HG03045 (cell line): Measurements from ENCODE around the gene ACAP3.
"Not testable (repeated sequence)": the region's sequence is repeated elsewhere in the genome, so short reads cannot be mapped to it uniquely, and the experiment has no call there.

Experiments
- ATAC-seq: cut with Tn5 transposase; IDR thresholded peaks from one replicate; pipeline ENCODE4 v1.9.1; 2021; ENCODE audit warnings: mild to moderate bottlenecking, moderate library complexity; ENCODE audit not compliant: unreplicated experiment

ACAP3 gene

DNA sequence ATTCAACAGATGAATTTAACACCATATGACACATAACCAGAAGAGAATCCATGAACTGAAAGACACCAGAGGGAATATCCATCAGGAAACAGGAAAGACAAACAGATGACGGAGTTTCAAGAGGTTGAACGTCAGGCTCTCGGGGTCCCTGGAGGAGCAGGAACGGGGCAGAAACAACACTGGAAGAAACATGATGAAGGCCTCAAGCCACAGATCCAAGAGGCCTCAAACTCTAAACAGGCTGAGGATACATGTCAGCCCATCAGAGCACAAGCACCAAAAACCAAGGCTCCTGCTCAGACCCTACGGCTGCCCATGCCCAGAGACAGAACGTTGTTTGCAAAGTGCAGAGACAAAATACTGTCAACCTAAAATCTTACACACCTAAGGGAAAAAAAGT lies 9.7 kb upstream of the ACAP3 start:
- no peak for ATAC-seq

DNA sequence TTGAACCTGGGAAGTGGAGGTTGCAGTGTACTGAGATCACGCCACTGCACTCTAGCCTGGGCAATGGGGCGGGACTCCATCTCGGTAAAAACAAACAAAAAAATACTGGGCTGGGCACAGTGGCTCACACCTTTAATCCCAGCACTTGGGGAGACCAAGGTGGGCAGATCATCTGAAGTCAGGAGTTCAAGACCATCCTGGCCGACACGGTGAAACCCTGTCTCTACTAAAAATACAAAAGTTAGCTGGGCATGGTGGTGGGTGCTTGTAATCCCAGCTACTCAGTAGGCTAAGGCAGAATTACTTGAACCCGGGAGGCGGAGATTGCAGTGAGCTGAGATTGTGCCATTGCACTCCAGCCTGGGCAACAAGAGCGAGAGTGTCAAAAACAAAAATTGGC lies 8.5 kb upstream of the ACAP3 start:
- ATAC-seq, result not testable (repeated sequence)

DNA sequence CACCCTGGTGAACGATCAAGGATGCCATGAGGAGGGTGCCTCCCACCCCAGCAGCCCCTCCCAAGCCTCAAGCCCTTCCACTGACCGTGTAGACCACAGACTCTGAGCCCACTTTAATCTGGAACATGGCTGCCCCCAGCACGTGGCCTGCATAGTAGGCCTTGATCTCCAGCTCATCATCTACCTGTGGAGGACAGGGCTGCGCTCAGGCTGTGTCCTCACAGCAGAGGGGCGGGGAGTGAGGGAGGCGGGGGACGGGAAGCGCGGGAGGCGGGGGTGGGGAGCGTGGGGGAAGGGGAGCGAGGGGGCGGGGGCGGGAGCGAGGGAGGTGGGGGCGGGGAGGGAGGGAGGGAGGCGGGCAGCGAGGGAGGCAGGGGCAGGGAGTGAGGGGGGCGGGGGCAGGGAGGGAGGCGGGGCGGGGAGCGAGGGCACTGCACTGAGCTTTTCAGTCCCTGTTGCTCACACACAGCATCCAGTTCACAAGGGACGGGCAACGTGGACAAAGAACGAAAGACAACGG lies 7.8 kb upstream of the ACAP3 start:
- ATAC-seq, result no peak

DNA sequence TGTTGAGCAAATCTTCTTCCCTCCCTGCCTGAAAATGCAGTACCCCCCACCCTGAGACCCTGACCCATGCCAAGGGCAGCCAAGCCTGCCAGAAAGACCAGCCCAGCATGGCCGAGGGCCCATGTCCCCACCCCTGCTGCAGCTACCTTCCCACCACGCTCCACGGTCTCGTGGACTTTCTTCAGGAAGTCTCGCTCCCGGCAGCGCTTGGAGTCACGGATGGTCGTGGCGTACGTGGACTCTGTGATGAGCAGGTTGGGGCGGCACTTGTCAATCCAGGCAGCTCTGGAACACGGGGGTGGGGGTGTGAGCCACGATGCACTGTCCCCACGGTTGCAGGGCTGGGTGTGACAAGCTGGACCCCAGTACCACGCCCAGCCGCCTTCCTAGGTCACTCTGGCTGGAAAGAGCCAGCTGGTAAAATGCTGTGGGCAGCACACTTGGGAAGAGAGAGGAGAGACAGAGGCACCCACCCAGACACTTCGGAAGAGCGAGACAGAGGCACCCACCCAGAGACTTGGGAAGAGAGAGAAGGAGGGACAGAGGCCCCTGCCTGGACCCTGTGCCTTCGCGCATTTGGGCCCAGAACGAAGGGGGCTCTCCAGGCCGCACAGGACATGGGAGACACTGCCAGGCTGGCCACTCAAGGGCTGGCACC lies 7.1 kb upstream of the ACAP3 start:
- no peak for ATAC-seq

DNA sequence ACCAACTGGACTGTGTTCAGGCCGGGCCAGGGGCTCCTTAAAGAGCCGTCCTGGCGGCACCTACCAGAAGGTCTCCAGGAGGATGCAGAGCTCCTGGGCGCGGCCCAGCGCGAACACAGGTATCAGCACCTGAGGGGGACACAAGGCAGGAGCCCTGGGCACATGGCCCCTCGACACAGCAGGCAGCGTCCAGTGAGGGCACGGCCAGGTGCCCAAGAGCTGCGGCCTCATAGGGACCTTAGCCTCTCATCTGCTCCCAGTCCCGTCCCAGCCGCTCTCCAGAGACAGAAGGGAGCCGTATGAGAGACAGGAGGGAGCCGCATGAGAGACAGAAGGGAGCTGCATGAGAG lies 6.5 kb upstream of the ACAP3 start:
- no peak for ATAC-seq

DNA sequence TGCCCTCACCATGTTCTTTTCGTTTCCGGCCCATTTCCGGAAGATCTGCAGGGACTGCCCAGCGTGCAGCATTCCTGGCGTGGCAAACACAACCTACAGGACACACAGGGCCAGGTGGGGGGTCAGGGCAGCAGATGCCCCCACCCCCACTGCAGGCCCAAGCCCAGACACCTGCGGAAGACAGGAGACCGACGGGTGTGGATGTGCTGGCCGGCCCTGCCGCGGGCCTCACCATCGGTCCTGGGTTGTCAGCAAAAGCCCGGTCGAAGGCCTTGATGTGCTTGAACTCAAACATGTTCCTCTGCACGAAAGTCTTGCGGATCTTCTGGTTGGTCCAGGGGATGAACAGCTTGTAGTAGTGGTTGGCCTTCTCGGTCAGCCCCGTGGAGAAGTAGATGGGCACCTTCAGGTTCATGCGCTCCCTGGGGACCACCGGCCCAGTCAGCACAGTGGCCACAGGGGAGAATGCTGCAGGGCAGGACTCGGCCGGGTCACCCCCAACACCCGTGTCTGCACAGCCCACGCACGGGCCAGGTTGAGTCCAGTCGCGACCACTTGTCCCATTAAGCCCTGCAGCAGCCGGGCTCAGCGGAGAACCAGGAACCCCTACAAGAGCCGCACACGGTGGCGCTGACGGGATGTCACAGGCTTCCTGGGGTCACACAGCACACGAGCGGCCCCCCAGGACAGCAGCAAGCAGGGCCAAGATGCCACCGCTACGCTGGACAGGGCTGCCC lies 5.9 kb upstream of the ACAP3 start:
- no peak for ATAC-seq

DNA sequence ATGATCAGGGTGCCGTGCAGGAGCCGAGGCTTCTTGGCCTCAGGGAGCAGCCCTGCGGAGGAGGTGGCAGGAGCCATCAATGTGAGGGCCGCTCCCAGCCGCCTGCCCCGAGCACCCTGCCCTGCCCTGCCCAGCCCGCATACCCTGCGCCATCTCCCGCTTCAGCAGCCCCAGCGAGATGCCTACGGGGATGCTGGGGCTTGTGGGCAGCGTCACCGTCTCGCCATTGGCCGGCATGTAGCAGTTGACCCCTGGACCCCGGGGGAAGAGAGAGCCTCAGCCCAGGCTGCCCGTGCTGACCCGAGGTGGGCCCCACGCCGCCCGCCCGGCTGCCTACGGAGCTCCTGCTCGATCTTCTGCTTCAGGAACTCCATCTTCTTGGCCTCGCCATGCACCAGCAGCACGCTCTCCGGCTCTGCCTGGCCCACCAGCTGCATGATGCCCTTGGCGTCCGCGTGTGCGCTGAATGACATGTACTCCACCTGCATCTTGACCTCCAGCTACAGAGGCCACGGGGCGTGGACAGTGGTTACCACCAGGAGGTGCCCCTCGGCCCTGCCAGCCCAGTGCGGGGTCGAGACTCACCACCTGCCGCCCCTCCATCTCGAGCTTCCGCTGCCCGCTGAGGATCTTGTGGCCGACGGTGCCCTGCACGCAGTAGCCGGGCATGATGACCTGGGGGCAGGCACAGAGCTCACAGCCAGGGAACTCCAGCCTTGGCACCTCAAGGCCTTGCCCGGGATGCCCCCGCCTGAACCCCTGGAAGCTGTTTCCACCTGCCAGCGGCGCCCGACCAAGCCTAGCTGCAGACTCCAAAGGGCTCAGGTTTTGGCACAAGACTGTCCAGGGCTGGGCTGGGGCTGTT lies 5.0 kb upstream of the ACAP3 start:
- no peak for ATAC-seq

DNA sequence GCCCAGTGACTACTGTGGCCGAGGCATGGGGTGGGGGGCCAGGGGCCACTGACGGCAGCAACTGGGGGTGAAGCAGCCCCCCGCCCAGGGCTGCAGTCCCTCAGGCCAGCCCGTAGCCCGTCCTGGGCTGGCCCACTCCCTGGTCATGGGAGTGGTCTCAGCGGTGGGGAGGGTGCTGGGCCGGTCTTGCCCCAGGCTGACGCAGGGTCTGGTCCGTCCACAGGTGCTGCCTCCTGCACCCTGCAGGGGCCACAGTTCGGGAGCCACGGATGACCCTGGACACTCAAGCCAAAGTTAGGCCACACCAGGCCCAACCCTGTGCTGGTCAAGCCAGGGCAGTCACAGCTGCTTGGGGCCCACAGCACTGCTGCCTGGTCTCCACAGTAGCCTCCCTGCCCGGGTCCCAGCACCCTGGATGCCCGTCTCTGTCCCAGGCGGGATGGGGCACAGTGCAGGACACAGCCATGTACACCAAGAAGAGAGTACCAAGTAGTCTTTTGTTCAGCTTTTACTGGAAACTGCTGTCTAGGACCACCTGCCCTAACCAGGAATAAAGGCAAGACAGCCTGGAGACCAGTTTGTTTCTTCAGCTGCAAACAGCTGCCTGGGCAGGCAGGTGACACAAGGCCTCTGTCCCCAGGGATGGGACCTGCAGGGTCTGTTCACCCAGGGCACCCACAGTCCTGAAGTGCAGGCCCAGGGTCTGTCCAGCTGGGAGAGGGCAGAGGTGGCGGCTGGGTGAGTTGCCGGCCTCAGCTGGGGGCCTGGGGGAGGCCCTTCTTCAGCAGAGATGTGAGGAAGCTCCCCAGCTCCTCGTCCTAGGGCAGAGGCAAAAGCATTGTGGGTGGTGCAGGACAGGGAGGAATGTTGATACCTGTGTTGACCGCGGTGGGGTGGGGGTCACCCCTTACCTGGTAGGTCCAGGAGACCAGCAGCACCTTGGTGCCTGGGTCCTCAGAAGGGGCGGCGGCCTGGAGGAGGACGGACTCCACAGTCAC lies 3.7 kb upstream of the ACAP3 start:
- no peak for ATAC-seq

DNA sequence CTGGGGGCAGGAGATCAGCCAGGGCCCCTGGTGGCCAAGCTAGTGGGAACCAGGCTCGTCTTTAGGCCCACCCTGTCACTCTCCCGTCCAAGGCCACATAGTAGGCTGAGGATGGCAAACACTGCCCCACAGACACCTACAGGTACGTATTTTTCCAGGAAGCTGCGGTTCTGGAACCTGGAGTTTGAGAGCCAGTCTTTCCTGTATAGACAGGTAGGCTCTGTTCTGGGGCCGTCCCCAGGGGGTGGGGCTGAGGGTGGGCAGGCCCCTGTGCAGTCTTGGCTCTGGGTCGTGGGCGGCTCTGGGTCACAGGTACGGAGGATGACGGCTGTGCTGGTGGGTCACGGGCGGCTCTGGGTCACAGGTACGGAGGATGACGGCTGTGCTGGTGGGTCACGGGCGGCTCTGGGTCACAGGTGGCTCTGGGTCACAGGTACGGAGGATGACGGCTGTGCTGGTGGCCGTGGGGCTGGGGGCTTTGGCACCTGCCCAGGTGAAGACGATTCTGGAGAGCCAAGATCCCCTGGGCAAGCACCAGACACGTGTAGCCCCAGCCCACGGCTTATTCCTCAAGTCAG lies 2.8 kb upstream of the ACAP3 start:
- no peak for ATAC-seq

DNA sequence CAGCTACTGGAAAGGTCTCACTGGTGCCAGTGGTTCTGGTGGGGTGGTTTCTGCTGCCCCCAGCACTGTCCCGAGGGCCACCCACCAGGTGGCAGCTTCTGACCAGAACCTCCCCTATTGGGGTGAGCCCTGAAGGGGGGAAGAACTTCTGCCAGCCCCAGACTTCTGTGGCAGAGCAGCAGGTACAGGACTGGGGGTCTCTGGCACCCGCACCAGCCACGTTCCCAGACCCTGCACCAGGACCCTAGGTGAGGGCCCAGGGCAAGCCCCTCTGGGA lies 2.3 kb upstream of the ACAP3 start:
- ATAC-seq, result no peak

DNA sequence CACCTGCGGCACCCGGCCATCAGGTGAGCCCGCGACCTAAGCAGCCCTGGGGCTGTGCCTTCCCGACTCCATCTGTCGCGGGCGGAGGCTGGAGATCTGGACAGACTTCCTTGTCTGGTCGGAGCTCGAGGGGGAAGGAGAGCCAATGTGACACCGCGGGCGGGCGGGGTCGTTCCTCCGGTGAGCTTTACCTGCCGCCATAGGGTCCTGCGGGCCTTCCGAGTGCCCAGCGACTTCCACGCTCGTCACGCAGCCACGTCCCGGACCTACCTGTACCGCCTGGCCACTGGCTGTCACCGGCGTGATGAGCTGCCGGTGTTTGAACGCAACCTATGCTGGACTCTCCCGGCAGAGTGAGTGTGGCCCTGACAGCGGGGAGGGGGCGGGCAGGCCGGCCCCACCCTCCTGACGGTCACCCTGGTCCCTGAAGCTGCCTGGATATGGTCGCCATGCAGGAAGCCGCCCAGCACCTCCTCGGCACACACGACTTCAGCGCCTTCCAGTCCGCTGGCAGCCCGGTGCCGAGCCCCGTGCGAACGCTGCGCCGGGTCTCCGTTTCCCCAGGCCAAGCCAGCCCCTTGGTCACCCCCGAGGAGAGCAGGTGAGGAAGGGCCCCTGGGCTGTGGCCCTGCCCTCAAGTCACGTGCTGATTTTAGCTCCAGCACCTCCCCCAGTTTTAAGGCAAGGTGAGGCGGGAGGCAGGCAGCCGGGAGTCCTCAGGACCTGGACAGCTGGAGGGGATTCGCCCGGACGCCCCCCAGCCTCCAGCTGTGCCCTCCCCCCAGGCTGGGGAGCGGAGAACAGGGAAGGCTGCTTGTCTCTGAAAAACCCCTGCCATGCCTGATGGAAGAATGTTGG lies 1.8 kb upstream of the ACAP3 start:
- no peak for ATAC-seq

DNA sequence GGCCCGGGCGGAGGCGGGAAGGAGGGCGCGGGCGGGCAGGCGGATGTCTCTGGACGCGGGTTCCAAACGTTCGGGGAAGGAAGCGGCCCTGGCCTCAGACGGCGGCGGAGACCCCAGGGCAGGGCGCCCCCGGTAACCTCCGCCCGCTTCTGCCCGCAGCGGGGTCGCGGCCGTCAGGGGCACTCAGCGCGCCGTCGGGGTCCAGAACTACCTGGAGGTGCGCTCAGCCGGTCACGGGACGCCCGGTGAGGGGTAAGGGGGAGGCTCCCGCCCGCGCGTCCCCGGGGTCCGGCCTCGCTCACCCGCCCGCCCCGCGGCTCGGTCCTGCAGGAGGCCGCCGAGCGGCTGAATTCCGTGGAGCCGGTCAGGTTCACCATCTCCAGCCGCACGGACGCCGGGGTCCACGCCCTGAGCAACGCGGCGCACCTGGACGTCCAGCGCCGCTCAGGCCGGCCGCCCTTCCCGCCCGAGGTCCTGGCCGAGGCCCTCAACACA lies 1.1 kb upstream of the ACAP3 start:
- ATAC-seq, result no peak

DNA sequence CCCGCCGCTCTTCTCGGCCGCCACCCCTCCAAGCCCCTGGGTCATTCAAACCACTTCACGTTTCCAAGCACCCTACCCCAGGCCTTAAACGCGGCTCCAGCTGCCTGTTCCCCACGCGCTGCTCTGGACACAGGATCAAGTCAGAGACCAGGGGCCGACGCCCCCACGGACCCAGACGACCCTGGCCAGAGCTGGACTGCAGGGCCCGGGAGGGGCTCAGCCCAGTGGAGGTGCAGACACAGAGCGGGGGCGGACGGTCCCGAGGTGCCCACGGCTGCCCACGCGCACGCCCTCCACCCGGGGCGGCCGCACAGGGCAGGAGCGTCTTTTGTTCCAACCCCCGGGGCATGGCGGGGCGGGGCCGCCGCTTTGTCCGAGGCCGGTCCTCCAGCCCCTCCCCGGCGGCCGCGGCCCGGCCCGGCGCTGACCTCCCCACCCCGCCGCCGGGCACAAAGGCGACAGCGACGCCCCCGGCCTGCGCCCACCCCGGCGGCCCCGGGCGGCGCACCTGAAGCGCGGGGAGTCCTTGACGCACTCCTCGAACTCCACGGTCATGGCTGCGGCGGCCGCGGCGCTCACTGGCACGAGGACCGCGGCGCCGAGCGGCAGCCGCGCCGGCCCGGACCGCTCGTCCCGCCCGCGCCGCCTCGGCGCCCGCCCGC lies 338 bp downstream of the ACAP3 start:
- peak; percentile 5 for ATAC-seq

DNA sequence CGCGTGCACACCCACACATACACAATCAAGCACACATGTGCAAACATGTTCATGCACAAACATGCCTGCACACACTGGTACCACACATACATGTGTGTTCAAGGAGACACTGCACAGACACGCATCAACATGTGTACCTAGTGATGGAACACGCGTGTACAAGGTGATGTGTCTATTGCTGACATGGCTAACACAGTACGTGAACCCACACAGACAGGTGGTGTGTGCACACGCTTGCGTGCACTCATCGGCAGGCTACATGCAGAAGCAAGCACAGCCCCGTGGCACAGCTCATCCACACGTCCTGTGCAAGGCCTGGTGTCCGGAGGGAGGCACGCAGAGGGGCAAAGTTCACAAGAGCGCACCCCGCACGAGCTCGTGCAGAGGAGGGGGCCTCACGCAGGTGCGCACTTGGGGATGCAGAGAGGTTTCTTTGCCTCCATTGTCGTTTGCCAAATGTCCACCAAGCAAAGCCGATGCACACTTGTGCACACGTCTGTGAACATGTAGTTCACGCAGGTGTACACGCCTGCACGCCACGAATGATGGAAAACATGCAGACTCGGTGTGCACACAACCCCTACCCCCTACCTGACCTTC lies 969 bp downstream of the ACAP3 start:
- ATAC-seq, result no peak

DNA sequence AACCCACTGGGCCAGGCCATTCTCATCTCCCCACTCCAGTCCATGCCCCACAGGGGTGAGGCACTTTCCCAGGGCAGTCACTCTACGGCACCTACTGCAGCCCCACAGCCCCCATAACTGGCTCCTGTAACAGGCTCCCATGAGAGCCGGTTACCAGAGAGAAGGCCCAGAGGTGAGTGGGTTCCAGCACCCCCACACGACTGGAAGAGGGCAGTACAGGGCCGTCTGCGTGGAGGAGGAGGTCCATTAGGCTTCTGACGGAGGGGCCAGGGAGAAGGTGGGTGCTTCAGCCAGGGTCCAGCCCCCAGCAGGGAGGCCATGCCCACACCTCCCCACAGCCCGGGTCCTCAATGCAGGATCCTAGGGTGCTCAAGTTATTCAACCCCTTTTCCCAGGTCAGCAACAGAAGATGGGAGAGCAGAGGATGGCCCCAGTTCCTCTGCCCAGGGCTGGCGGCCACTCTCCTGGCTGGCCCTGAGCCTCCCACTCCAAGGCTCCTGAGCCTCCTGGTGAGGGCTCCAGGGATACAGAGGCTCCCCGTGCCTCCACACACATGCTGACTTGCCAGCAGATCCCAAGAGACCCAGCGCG lies 1.6 kb downstream of the ACAP3 start:
- ATAC-seq, result no peak

DNA sequence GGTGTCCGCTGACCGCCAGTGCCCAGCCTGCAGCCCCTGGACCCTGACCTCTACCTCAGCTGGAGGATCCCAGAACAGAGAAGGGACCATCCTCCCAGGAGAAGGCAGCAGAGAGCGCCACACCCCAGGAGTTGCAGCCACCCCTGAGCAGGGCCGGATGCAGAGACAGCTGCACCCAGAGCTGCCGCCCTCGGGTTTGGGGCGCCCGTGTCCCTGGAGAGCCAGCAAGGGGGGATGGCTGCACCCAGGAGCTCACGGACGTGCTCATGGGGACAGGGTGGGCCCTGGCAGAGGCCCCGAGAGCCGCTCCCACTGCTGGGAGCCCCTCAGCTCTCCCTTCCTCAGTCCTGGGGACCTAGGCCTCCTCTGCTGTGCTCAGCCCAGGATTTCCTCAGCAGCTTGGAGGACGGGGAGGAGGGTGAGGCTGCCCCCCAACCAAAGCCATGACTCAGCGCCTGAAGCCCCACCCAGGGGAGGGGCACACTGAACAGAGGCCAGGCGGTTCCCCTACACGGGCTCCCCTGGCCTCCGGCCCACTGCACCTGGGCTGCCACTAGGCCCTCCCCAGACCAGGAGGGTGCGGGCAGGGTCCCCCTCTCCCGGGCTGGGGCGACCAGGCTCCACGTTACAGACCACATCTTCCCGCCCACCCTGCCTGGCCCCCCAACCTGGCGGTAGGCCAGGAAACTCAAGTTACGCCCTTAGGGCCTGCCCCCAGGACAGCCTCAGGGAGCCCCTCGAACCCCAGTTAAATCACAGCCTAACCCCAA lies 2.2 kb downstream of the ACAP3 start:
- no peak for ATAC-seq
